Panc1 (cell line): ENCODE data around the gene SKIC2. TPM values are rescaled to one million over a fixed set of nuclear protein-coding genes. Genes with fewer than 3 reads are reported as not detected.

Source experiments
- ATAC-seq: fragments of 200-7000 bp; cut with Tn5 transposase; 2 replicates; pipeline ENCODE4 v1.9.1; 2020; ENCODE audit warnings: mild to moderate bottlenecking, moderate library complexity
- BruUV-seq: library from RNA; stranded (reverse); fragments of 400-500 nt; replicated peaks from 2 replicates; lab custom pipeline; 2021; lab: Mats Ljungman, UMichigan
- CTCF ChIA-PET: fragments of 300-600 bp; sonication (Branson Sonifier 250); formaldehyde crosslinking; loops from one replicate; lab custom pipeline; 2022; ENCODE audit warnings: antibody characterized with exemption; lab: Charles Lee
- POLR2A ChIA-PET: fragments of 300-600 bp; sonication (Branson Sonifier 250); formaldehyde crosslinking; loops from one replicate; lab custom pipeline; 2022; ENCODE audit warnings: antibody characterized with exemption; lab: Charles Lee
- DNase-seq: peaks from one replicate; pipeline ENCODE4 v3.0.0-alpha.2; 2010; ENCODE audit warnings: low read depth, low spot score
- H3K27ac ChIP-seq: 2 replicates; pipeline ENCODE4 v1.5.1; 2011; ENCODE audit warnings: mild to moderate bottlenecking, low read length, inconsistent platforms
- H3K27me3 ChIP-seq: fragments of 200-500 bp; sonication (Bioruptor generic); 2 replicates; pipeline ENCODE4 v1.6.0; 2014; ENCODE audit warnings: low read length, inconsistent platforms; ENCODE audit not compliant: control insufficient read depth, insufficient read depth
- H3K36me3 ChIP-seq: fragments of 200-500 bp; sonication (Bioruptor generic); 2 replicates; pipeline ENCODE4 v1.5.1; 2014; ENCODE audit warnings: inconsistent platforms, mild to moderate bottlenecking, low read length, moderate library complexity; ENCODE audit not compliant: control insufficient read depth, insufficient read depth
- H3K4me1 ChIP-seq: 2 replicates; pipeline ENCODE4 v1.5.1; 2011; ENCODE audit warnings: inconsistent platforms, mild to moderate bottlenecking, low read length, moderate library complexity; ENCODE audit not compliant: control insufficient read depth, insufficient read depth
- H3K4me3 ChIP-seq, 2 experiments: 2 replicates each; pipeline ENCODE4 v1.5.1; 2011 to 2012; ENCODE audit warnings: low read depth in 2 of 2, low read length in 2 of 2, mild to moderate bottlenecking in 2 of 2, inconsistent platforms in 1 of 2, moderate library complexity in 1 of 2
- H3K9me3 ChIP-seq: fragments of 200-500 bp; sonication (Bioruptor generic); 2 replicates; pipeline ENCODE4 v1.5.1; 2014; ENCODE audit warnings: low read depth, mild to moderate bottlenecking, inconsistent platforms, low read length, moderate library complexity; ENCODE audit not compliant: control insufficient read depth, insufficient read depth
- CTCF ChIP-seq: fragments of 450-650 bp; IDR thresholded peaks from 2 replicates; pipeline ENCODE4 v1.5.1; 2017; ENCODE audit warnings: mild to moderate bottlenecking
- POLR2AphosphoS5 ChIP-seq: IDR thresholded peaks from 2 replicates; pipeline ENCODE4 v1.6.1; 2012; ENCODE audit warnings: mild to moderate bottlenecking, low read depth, low read length, moderate library complexity
- REST ChIP-seq, 2 experiments: IDR thresholded peaks; 2 replicates each; pipeline ENCODE4 v1.6.1; 2011 to 2012; ENCODE audit warnings: low read depth in 2 of 2, control low read depth in 1 of 2, low read length in 1 of 2, mild to moderate bottlenecking in 1 of 2, moderate library complexity in 1 of 2; ENCODE audit not compliant: insufficient read depth in 1 of 2
- SIN3A ChIP-seq: IDR thresholded peaks from 2 replicates; pipeline ENCODE4 v1.6.1; 2012; ENCODE audit warnings: low read depth, mild to moderate bottlenecking, low read length, moderate library complexity, borderline replicate concordance; ENCODE audit not compliant: insufficient read depth
- TCF7L2 ChIP-seq: IDR thresholded peaks from 2 replicates; pipeline ENCODE4 v1.6.1; 2011; ENCODE audit warnings: mild to moderate bottlenecking, low read depth, low read length, inconsistent platforms
- in situ Hi-C: cut with HindIII; loops from 2 replicates; pipeline ENCODE4 v1.10.0; 2016; ENCODE audit warnings: low sequenced_read_pairs, low pct_unique_long_range_greater_than_20kb
- intact Hi-C: fragments of 100-400 bp; cut with micrococcal nuclease; formaldehyde crosslinking; loops from one replicate; pipeline ENCODE4 v1.10.0; 2022; ENCODE audit not compliant: unreplicated experiment
- total RNA-seq: library from RNA; stranded (reverse); gene quantifications from one replicate; pipeline ENCODE4 v1.2.1, GENCODE V29; 2021; ENCODE audit not compliant: unreplicated experiment

SKIC2 gene
- total RNA-seq, 1 experiment from 2014 or later = 121 TPM

GRCh38 chr6:31946370-31946885, 12.5 kb upstream of the SKIC2 start:
- H3K27ac ChIP-seq = no peak overlapping the region
- no peaks in the 10 kb centered on the region for H3K27me3 ChIP-seq
- TF ChIP-seq CTCF (no peak), REST (IDR thresholded peaks at IDR 0.05; ENCODE audit: insufficient read depth in 1 of 2, low read depth in 2 of 2, low read length in 1 of 2) (no peak), POLR2AphosphoS5 (no peak), TCF7L2 (no peak; the same call in 1 of the 2 replicates), SIN3A (no peak)
- DNase-seq (no peak), ATAC-seq (no peak; the same call in 1 of the 2 replicates)
- no peaks in the 10 kb centered on the region; the same call in 1 of the 2 replicates for H3K36me3 ChIP-seq
- H3K9me3 ChIP-seq = no peaks in the 10 kb centered on the region
- CTCF ChIA-PET = no interaction called here
- BruUV-seq = no TSS peak
- intact Hi-C loops (no loop called here), in situ Hi-C loops (no loop called here)
- POLR2A ChIA-PET = no interaction called here
- H3K4me3 ChIP-seq = no peak overlapping the region
- H3K4me1 ChIP-seq = peaks cover 8% of the 10 kb centered on the region; the same call in 1 of the 2 replicates

GRCh38 chr6:31947070-31947675, 11.8 kb upstream of the SKIC2 start:
- no peaks in the 10 kb centered on the region for H3K9me3 ChIP-seq
- intact Hi-C loops (no loop called here), in situ Hi-C loops (no loop called here)
- H3K4me1 ChIP-seq = peaks cover 8% of the 10 kb centered on the region; the same call in 1 of the 2 replicates
- H3K27ac ChIP-seq = no peak overlapping the region
- no peak for DNase-seq
- ATAC-seq = no peak
- no TSS peak for BruUV-seq
- no peak overlapping the region for H3K4me3 ChIP-seq
- ChIA-PET POLR2A (no interaction called here), CTCF (no interaction called here)
- no peaks in the 10 kb centered on the region for H3K27me3 ChIP-seq
- TF ChIP-seq TCF7L2 (no peak), SIN3A (no peak), CTCF (no peak), REST (IDR thresholded peaks at IDR 0.05; ENCODE audit: insufficient read depth in 1 of 2, low read depth in 2 of 2, low read length in 1 of 2) (no peak), POLR2AphosphoS5 (no peak)
- peaks cover 6% of the 10 kb centered on the region; the same call in 1 of the 2 replicates for H3K36me3 ChIP-seq
